HL-60 (cell line): Measurements from ENCODE around the gene CBX8.

Experiments used
- DNase-seq, 2 experiments: peaks; one replicate each; pipeline ENCODE4 v3.0.0-alpha.2; 2010 to 2020; ENCODE audit warnings: low read depth in 1 of 2, low spot score in 1 of 2
- H3K27ac ChIP-seq: fragments of 250-450 bp; sonication (Bioruptor Pico); replicated peaks from 2 replicates; pipeline ENCODE4 v1.5.1; 2020; ENCODE audit warnings: mild to moderate bottlenecking, moderate library complexity
- H3K27me3 ChIP-seq: fragments of 250-450 bp; sonication (Bioruptor Pico); 2 replicates; pipeline ENCODE4 v1.5.1; 2021; ENCODE audit warnings: mild to moderate bottlenecking, moderate library complexity; ENCODE audit not compliant: insufficient read depth, poor library complexity, severe bottlenecking
- H3K4me3 ChIP-seq: replicated peaks from 2 replicates; pipeline ENCODE4 v1.5.1; 2011; ENCODE audit warnings: mild to moderate bottlenecking, control low read depth, low read length; ENCODE audit not compliant: insufficient read depth
- CTCF ChIP-seq: IDR thresholded peaks from one replicate; pipeline ENCODE4 v1.5.1; 2011; ENCODE audit warnings: low read length, control low read depth, inconsistent platforms; ENCODE audit not compliant: insufficient read depth
- GABPA ChIP-seq: IDR thresholded peaks from 2 replicates; pipeline ENCODE4 v1.6.1; 2012; ENCODE audit warnings: low read depth
- POLR2AphosphoS5 ChIP-seq: IDR thresholded peaks from 2 replicates; pipeline ENCODE4 v1.6.1; 2012; ENCODE audit warnings: low read depth
- SPI1 ChIP-seq: IDR thresholded peaks from 2 replicates; pipeline ENCODE4 v1.6.1; 2012; ENCODE audit warnings: low read depth, mild to moderate bottlenecking, borderline replicate concordance
- TF ChIP-seq, protein P1 (sequence below): IDR thresholded peaks from 2 replicates; pipeline ENCODE4 v1.6.1; 2012; ENCODE audit warnings: low read depth; ENCODE audit not compliant: insufficient replicate concordance

CBX8 gene

DNA sequence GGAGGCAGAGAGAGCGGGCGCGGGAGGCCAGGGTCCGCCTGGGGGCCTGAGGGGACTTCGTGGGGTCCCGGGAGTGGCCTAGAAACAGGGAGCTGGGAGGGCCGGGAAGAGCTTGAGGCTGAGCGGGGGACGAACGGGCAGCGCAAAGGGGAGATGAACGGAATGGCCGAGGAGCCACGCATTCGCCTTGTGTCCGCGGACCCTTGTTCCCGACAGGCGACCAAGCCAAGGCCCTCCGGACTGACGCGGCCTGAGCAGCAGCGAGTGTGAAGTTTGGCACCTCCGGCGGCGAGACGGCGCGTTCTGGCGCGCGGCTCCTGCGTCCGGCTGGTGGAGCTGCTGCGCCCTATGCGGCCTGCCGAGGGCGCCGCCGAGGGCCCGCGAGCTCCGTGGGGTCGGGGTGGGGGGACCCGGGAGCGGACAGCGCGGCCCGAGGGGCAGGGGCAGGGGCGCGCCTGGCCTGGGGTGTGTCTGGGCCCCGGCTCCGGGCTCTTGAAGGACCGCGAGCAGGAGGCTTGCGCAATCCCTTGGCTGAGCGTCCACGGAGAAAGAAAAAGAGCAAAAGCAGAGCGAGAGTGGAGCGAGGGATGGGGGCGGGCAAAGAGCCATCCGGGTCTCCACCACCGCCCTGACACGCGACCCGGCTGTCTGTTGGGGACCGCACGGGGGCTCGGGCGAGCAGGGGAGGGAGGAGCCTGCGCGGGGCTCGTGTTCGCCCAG is 43.6 kb upstream of the CBX8 start:
- Histone ChIP-seq H3K27ac (no peak overlapping the region), H3K27me3 (peaks cover 41% of the 10 kb centered on the region), H3K4me3 (no peak overlapping the region)
- no peak for DNase-seq
- TF ChIP-seq CTCF (no peak), POLR2AphosphoS5 (no peak), GABPA (no peak), SPI1 (no peak)
- TF ChIP-seq, protein P1, sequence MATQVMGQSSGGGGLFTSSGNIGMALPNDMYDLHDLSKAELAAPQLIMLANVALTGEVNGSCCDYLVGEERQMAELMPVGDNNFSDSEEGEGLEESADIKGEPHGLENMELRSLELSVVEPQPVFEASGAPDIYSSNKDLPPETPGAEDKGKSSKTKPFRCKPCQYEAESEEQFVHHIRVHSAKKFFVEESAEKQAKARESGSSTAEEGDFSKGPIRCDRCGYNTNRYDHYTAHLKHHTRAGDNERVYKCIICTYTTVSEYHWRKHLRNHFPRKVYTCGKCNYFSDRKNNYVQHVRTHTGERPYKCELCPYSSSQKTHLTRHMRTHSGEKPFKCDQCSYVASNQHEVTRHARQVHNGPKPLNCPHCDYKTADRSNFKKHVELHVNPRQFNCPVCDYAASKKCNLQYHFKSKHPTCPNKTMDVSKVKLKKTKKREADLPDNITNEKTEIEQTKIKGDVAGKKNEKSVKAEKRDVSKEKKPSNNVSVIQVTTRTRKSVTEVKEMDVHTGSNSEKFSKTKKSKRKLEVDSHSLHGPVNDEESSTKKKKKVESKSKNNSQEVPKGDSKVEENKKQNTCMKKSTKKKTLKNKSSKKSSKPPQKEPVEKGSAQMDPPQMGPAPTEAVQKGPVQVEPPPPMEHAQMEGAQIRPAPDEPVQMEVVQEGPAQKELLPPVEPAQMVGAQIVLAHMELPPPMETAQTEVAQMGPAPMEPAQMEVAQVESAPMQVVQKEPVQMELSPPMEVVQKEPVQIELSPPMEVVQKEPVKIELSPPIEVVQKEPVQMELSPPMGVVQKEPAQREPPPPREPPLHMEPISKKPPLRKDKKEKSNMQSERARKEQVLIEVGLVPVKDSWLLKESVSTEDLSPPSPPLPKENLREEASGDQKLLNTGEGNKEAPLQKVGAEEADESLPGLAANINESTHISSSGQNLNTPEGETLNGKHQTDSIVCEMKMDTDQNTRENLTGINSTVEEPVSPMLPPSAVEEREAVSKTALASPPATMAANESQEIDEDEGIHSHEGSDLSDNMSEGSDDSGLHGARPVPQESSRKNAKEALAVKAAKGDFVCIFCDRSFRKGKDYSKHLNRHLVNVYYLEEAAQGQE = no peak

- TF ChIP-seq, protein P1 = no peak
- TF ChIP-seq CTCF = peak; percentile 23
- peak; percentile 52; the same call in 1 of the 2 replicates for TF ChIP-seq POLR2AphosphoS5
- H3K27ac ChIP-seq = peak within 1 kb of the TSS; percentile 96
- peak within 1 kb of the TSS; percentile 78 for H3K4me3 ChIP-seq
- peaks cover 41% of the 10 kb centered on the region for H3K27me3 ChIP-seq
- DNase-seq = peak; percentile 85 to 92
Observed at GRCh38 chr17:79839356-79840268, 42.7 kb upstream of the CBX8 start, which contains the start of gene CBX4. Gene CBX4, minus strand, starts transcription at chr17:79839440. Its CDS starts 189 bp downstream, at chr17:79839251.

- peak; percentile 55 to 62 for DNase-seq
Observed at GRCh38 chr17:79838522-79839274, 41.8 kb upstream of the CBX8 start.

More at GRCh38 chr17:79838522-79839274, 41.8 kb upstream of the CBX8 start:
- Histone ChIP-seq H3K27me3 (peaks cover 34% of the 10 kb centered on the region), H3K4me3 (peak overlapping the region; percentile 78), H3K27ac (peak overlapping the region; percentile 96)
- TF ChIP-seq CTCF (no peak), SPI1 (no peak), POLR2AphosphoS5 (peak; percentile 9; the same call in 1 of the 2 replicates), GABPA (no peak)
- TF ChIP-seq, protein P1 = no peak
